Measurements from ENCODE around the gene SH3RF2.

DNA sequence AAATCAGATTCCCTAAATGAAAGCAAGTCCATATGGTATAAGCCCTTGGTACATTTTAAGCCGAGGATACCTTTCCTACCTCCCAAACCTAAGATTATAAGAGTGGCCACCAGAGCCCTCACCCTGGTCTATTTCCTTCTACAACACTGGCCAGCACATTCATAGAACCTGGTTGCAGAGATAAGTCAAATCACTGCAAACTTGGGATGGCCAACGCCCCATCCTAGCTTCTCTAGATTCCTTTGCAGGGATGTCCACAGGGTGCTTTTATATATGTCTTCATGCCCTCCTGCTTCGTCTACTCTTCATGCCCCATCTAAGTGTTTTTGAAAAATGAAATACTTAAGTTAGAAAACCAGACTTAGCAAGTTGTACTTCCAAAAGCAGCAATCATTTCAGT, 41.8 kb downstream of the SH3RF2 start:
- TF ChIP-seq, protein P1, sequence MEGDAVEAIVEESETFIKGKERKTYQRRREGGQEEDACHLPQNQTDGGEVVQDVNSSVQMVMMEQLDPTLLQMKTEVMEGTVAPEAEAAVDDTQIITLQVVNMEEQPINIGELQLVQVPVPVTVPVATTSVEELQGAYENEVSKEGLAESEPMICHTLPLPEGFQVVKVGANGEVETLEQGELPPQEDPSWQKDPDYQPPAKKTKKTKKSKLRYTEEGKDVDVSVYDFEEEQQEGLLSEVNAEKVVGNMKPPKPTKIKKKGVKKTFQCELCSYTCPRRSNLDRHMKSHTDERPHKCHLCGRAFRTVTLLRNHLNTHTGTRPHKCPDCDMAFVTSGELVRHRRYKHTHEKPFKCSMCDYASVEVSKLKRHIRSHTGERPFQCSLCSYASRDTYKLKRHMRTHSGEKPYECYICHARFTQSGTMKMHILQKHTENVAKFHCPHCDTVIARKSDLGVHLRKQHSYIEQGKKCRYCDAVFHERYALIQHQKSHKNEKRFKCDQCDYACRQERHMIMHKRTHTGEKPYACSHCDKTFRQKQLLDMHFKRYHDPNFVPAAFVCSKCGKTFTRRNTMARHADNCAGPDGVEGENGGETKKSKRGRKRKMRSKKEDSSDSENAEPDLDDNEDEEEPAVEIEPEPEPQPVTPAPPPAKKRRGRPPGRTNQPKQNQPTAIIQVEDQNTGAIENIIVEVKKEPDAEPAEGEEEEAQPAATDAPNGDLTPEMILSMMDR (IDR thresholded peaks at IDR 0.05; ENCODE audit: low read length): no peak
- TF ChIP-seq EZH2 (optimal IDR thresholded peaks at IDR 0.05; ENCODE audit: low read depth, low read length): no peak
